ENCODE data around the gene FLNB. TPM values are rescaled to one million over a fixed set of nuclear protein-coding genes. Genes with fewer than 3 reads are reported as not detected.

The FLNB gene
- total RNA-seq, 2 experiments from 2014 or later, result 39.7 to 42.1 TPM

- CTCF ChIA-PET, result no interaction called here
- no peak overlapping the region for H3K4me3 ChIP-seq (ENCODE audit: low read length)
- no peak for TF ChIP-seq CTCF (IDR thresholded peaks at IDR 0.05)
- Mint-ChIP-seq H3K9me3 (no peaks in the 10 kb centered on the region), H3K36me3 (ENCODE audit: low read depth) (peaks cover 96% of the 10 kb centered on the region), H3K4me1 (ENCODE audit: low read depth) (no peaks in the 10 kb centered on the region), H3K4me3 (no peak overlapping the region), H3K27ac (no peak overlapping the region), H3K27me3 (no peaks in the 10 kb centered on the region)
- no peak overlapping the region for H3K27ac ChIP-seq (ENCODE audit: low read depth in 1 of 2, low read length in 2 of 2)
- ATAC-seq (ENCODE audit: poor library complexity) (no peak), DNase-seq (no peak)
- H3K4me1 ChIP-seq (ENCODE audit: insufficient read depth, low read length), result no peaks in the 10 kb centered on the region
- POLR2A ChIA-PET, result no interaction called here
- no peaks in the 10 kb centered on the region for H3K27me3 ChIP-seq (ENCODE audit: control insufficient read depth in 1 of 2, insufficient read depth in 2 of 2, low read length in 2 of 2)
- intact Hi-C loops (cut with DNase I, micrococcal nuclease), result no loop called here
- H3K36me3 ChIP-seq (ENCODE audit: insufficient read depth, low read length), result peaks cover 62% of the 10 kb centered on the region
- no peaks in the 10 kb centered on the region for H3K9me3 ChIP-seq (ENCODE audit: control insufficient read depth in 1 of 2, insufficient read depth in 1 of 2, low read length in 2 of 2)
These were observed 96.5 kb downstream of the FLNB start for GRCh38 chr3:58104712-58105111.

DNA sequence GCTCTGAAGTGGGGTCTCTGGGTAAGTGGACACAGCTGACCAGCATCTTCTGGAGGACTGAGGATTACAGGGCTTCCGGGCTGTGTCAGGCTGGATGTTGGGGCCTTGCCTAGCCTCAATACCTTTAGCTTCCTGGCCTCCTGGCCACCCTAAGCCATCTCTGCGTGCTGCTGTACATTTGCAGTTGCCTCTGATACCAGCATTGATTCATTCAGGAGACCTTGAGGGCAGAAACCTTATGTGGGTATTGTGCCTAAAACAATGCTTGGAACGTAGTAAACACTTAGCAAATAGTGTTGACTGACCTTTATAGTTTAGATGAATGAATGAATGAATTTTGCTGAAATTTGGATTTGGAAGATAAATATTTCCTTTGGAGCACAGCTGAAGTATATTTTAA lies 97.0 kb downstream of the FLNB start:
- POLR2A ChIA-PET, result no interaction called here
- DNase-seq, result no peak
- ATAC-seq (ENCODE audit: poor library complexity), result no peak
- Histone ChIP-seq H3K4me1 (ENCODE audit: insufficient read depth, low read length) (no peaks in the 10 kb centered on the region), H3K27ac (ENCODE audit: low read depth in 1 of 2, low read length in 2 of 2) (no peak overlapping the region), H3K9me3 (ENCODE audit: control insufficient read depth in 1 of 2, insufficient read depth in 1 of 2, low read length in 2 of 2) (no peaks in the 10 kb centered on the region), H3K4me3 (ENCODE audit: low read length) (no peak overlapping the region), H3K36me3 (ENCODE audit: insufficient read depth, low read length) (peaks cover 62% of the 10 kb centered on the region), H3K27me3 (ENCODE audit: control insufficient read depth in 1 of 2, insufficient read depth in 2 of 2, low read length in 2 of 2) (no peaks in the 10 kb centered on the region)
- no peak overlapping the region for H3K27ac Mint-ChIP-seq
- no peaks in the 10 kb centered on the region for H3K27me3 Mint-ChIP-seq
- peaks cover 96% of the 10 kb centered on the region for H3K36me3 Mint-ChIP-seq (ENCODE audit: low read depth)
- TF ChIP-seq CTCF (IDR thresholded peaks at IDR 0.05), result no peak
- H3K4me1 Mint-ChIP-seq (ENCODE audit: low read depth), result no peaks in the 10 kb centered on the region
- no peaks in the 10 kb centered on the region for H3K9me3 Mint-ChIP-seq
- CTCF ChIA-PET, result no interaction called here
- intact Hi-C loops (cut with DNase I, micrococcal nuclease), result no loop called here
- H3K4me3 Mint-ChIP-seq, result no peak overlapping the region

DNA sequence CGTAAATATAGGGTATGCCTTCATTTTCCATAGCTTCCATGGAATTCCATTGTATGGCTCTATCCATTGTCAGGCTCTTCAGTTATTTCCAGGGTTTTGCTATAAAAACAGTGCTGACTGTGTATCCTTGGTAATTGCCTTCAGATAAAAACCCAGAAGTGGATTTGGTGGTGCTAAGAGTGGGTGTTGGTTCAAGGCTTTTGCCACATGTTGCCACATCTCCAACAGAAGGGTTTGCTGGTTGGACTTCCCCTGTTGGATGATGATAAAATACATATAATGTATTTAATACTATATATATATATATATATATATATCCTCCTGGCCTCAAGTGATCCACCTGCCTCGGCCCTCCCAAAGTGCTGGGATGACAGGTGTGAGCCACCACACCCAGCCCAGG lies 97.8 kb downstream of the FLNB start:
- H3K9me3 Mint-ChIP-seq, result no peaks in the 10 kb centered on the region
- no peak overlapping the region for H3K27ac Mint-ChIP-seq
- Histone ChIP-seq H3K27me3 (ENCODE audit: control insufficient read depth in 1 of 2, insufficient read depth in 2 of 2, low read length in 2 of 2) (no peaks in the 10 kb centered on the region), H3K27ac (ENCODE audit: low read depth in 1 of 2, low read length in 2 of 2) (no peak overlapping the region), H3K4me1 (ENCODE audit: insufficient read depth, low read length) (no peaks in the 10 kb centered on the region), H3K9me3 (ENCODE audit: control insufficient read depth in 1 of 2, insufficient read depth in 1 of 2, low read length in 2 of 2) (no peaks in the 10 kb centered on the region), H3K36me3 (ENCODE audit: insufficient read depth, low read length) (peaks cover 65% of the 10 kb centered on the region), H3K4me3 (ENCODE audit: low read length) (no peak overlapping the region)
- ChIA-PET POLR2A (no interaction called here), CTCF (no interaction called here)
- DNase-seq (no peak), ATAC-seq (ENCODE audit: poor library complexity) (no peak)
- H3K36me3 Mint-ChIP-seq (ENCODE audit: low read depth), result peaks cover 95% of the 10 kb centered on the region
- intact Hi-C loops (cut with DNase I, micrococcal nuclease), result no loop called here
- peaks cover under 1% of the 10 kb centered on the region for H3K4me1 Mint-ChIP-seq (ENCODE audit: low read depth)
- no peak for TF ChIP-seq CTCF (IDR thresholded peaks at IDR 0.05)
- H3K4me3 Mint-ChIP-seq, result no peak overlapping the region
- H3K27me3 Mint-ChIP-seq, result no peaks in the 10 kb centered on the region
